ENCODE results near the gene SCN1B. TPM values are rescaled to one million over a fixed set of nuclear protein-coding genes. Genes with fewer than 3 reads are reported as not detected.

SCN1B gene
- total RNA-seq, 4 donors from 2014 or later: 0.26 to 5.9 (median 1.2) TPM; not detected in 1

DNA sequence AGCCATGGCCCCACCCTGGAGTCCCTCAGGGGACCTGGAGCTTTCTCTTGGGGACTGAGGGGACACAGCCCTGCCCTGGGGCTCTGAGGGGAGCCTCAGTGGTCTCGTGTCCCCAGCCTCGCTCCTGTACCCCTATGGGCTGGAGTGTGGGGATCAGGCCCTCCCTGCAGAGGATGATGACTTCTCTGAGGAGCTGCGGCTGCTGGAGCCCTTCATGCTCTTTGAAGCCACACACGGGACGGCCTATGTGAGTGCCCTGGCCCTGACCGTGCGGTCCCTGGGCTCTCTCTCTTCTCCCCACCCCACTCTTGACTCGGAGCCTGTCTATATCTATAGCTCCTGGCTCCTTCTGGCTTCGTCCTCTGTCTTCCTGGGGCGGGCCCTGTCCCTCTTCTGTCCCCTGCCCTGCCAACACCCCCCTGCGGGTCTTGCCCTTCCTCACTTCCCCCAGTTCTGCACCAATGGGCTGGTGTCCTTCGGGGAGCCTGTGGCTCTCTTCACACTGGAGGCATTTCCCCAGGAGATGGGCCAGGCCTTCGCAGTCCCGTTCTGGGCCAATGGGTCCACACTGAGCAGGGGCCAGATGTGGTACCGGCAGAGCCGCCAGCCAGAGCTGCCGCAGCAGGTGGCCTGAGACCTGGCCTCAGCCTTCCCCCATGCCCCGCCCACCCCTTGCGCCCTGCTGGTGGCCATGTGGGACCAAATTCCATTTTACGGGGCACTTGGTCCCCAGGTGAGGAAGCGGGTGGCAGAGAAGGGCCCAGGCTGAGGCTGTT is 44.3 kb downstream of the SCN1B start:
- Histone ChIP-seq H3K9me3 (peaks cover 0 to 10% (median 7%) of the 10 kb centered on the region in 3 donors), H3K4me1 (no peaks in the 10 kb centered on the region), H3K36me3 (no peaks in the 10 kb centered on the region), H3K27ac (no peak overlapping the region), H3K27me3 (no peaks in the 10 kb centered on the region), H3K4me3 (no peak overlapping the region)
- 87 to 90% methylated on average over 11 to 13 of the region's 21 CpGs for WGBS, 2 donors
- TF ChIP-seq POLR2A (IDR thresholded peaks at IDR 0.05) (no peak), CTCF (IDR thresholded peaks at IDR 0.05) (no peak)
- DNase-seq: no peak
- intact Hi-C loops (cut with DNase I): no loop called here

- no peaks in the 10 kb centered on the region for H3K36me3 ChIP-seq
These were observed 45.1 kb downstream of the SCN1B start for GRCh38 chr19:35075202-35076025.

DNA sequence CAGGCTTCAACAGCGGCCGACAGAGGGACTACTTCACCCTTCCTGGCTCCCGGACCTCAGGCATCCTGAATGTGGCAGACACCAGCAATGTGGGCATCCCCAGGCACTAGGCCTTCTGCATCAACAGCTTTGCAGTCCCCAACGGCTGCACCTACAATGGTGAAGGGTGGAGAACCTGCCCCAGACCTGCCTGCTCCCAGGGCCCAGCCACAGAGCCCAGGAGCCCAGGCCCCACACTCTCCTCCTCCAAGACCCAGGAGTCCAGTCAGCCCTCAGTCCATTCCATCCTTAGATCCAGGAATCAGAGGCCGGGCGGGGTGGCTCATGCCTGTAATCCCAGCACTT is 45.7 kb downstream of the SCN1B start:
- WGBS, 2 donors: no CpG with 5 or more reads among the region's 6 CpGs
- H3K27ac ChIP-seq: no peak overlapping the region
- intact Hi-C loops (cut with DNase I): no loop called here
- H3K36me3 ChIP-seq: no peaks in the 10 kb centered on the region
- no peak for DNase-seq
- no peaks in the 10 kb centered on the region for H3K4me1 ChIP-seq
- no peak overlapping the region for H3K4me3 ChIP-seq
- H3K9me3 ChIP-seq: no peaks in the 10 kb centered on the region
- TF ChIP-seq POLR2A (IDR thresholded peaks at IDR 0.05) (no peak), CTCF (IDR thresholded peaks at IDR 0.05) (no peak)
- no peaks in the 10 kb centered on the region for H3K27me3 ChIP-seq

More at GRCh38 chr19:35075202-35076025, 45.1 kb downstream of the SCN1B start:
- DNase-seq: no peak
- intact Hi-C loops (cut with DNase I): no loop called here
- no peak overlapping the region for H3K27ac ChIP-seq
- 79 to 88% methylated on average over 12 to 18 of the region's 21 CpGs for WGBS, 2 donors
- no peak for TF ChIP-seq POLR2A (IDR thresholded peaks at IDR 0.05)
- no peak for TF ChIP-seq CTCF (IDR thresholded peaks at IDR 0.05)
- H3K9me3 ChIP-seq: peaks cover 0 to 4% (median 4%) of the 10 kb centered on the region in 3 donors
- H3K27me3 ChIP-seq: no peaks in the 10 kb centered on the region
- no peaks in the 10 kb centered on the region for H3K4me1 ChIP-seq
- H3K4me3 ChIP-seq: no peak overlapping the region

GRCh38 chr19:35076657-35077056 is 46.4 kb downstream of the SCN1B start:
- Histone ChIP-seq H3K4me1 (no peaks in the 10 kb centered on the region), H3K9me3 (no peaks in the 10 kb centered on the region), H3K4me3 (no peak overlapping the region), H3K36me3 (no peaks in the 10 kb centered on the region), H3K27ac (no peak overlapping the region), H3K27me3 (no peaks in the 10 kb centered on the region)
- no peak for DNase-seq
- intact Hi-C loops (cut with DNase I): no loop called here
- TF ChIP-seq CTCF (IDR thresholded peaks at IDR 0.05) (no peak), POLR2A (IDR thresholded peaks at IDR 0.05) (no peak)
- WGBS, 2 donors: 80 to 100% methylated on average over 1 of the region's 8 CpGs
